Adrenal gland (tissue), 19 donors: ENCODE data around the gene PARVB. TPM values are rescaled to one million over a fixed set of nuclear protein-coding genes. Genes with fewer than 3 reads are reported as not detected.

ENCODE experiments used
- DNase-seq, 7 donors: peaks; one replicate each; pipeline ENCODE4 v3.0.0-alpha.2; 2019 to 2020
- H3K27ac ChIP-seq, 5 donors: fragments of 200-600 bp; sonication (generic) in 4 of 5; 1 replicate in 3 of 5; 2 replicates in 2 of 5; pipeline versions ENCODE4 v1.5.1 to v1.8.0; 2016 to 2020; ENCODE audit warnings: mild to moderate bottlenecking in 1 of 5
- H3K27me3 ChIP-seq: fragments of 200-600 bp; 2 replicates; pipeline ENCODE4 v1.8.0; 2021
- H3K36me3 ChIP-seq, 2 donors: fragments of 200-600 bp; replicated peaks in 1 of 2; 1 replicate in 1 of 2; 2 replicates in 1 of 2; pipeline versions ENCODE4 v1.5.1 to v1.8.0; 2018 to 2022
- H3K4me1 ChIP-seq, 2 donors: fragments of 200-600 bp; replicated peaks in 1 of 2; 1 replicate in 1 of 2; 2 replicates in 1 of 2; pipeline versions ENCODE4 v1.5.1 to v1.8.0; 2018 to 2021
- H3K4me3 ChIP-seq, 4 donors: fragments of 200-600 bp; sonication (generic) in 3 of 4; one replicate each; pipeline ENCODE4 v1.5.1; 2016 to 2018
- H3K9me3 ChIP-seq, 3 donors: fragments of 200-600 bp; sonication (generic) in 1 of 3; replicated peaks in 1 of 3; 1 replicate in 2 of 3; 2 replicates in 1 of 3; pipeline versions ENCODE4 v1.5.1 to v1.8.0; 2016 to 2021
- CTCF ChIP-seq, 6 experiments: fragments of 450-650 bp in 4 of 6; fragments of 200-600 bp in 2 of 6; sonication (generic) in 1 of 6; IDR thresholded peaks; 1 replicate in 5 of 6; 2 replicates in 1 of 6; pipeline versions ENCODE4 v1.5.1 to v1.8.0; 2016 to 2021; ENCODE audit warnings: antibody characterized with exemption in 6 of 6, mild to moderate bottlenecking in 2 of 6, moderate library complexity in 1 of 6
- POLR2A ChIP-seq, 2 donors: fragments of 450-650 bp; IDR thresholded peaks; one replicate each; pipeline ENCODE4 v1.6.1; 2017; ENCODE audit warnings: antibody characterized with exemption in 2 of 2, mild to moderate bottlenecking in 2 of 2, moderate library complexity in 1 of 2
- WGBS, 4 donors: extraction: QIAGEN DNeasy Blood & Tissue Kit in 2 of 4; methylation state at CpG; one replicate each; pipeline versions ENCODE4 v1.1.5 to v1.1.7; 2013 to 2017; 5-methylcytosine and 5-hydroxymethylcytosine counted together
- intact Hi-C, 2 donors: fragments of 100-400 bp; cut with DNase I; formaldehyde crosslinking; loops; one replicate each; pipeline versions ENCODE4 v1.14.1 to v1.15.0; 2022 to 2023
- long read RNA-seq, 10 donors: library from polyadenylated mRNA in 3 of 10; unstranded in 2 of 10; stranded (forward) in 1 of 10; transcript quantifications; one replicate each; pipeline ENCODE4 v2.0.0 and lab custom pipeline, GENCODE V29; 2021 to 2026
- polyA plus RNA-seq, 3 donors: library from polyadenylated mRNA; stranded (reverse); fragments of 200-250 nt in 2 of 3; fragments of 350-450 nt in 1 of 3; fragmentation: Illumina TruSeq in 1 of 3; extraction: RNeasy Lipid Tissue Mini Kit (QIAGEN cat#74804) in 1 of 3; gene quantifications; one replicate each; pipeline ENCODE4 v1.2.3, GENCODE V29; 2013 to 2014
- total RNA-seq, 9 donors: library from RNA; depleted of rRNA in 4 of 9; stranded (reverse); fragments of >200 nt in 4 of 9; fragments of 120-200 nt in 1 of 9; fragmentation: NEBNext Ultra II Directional in 1 of 9; extraction: Animal tissue kit (Norgen Biotek cat#: 25700) in 1 of 9; gene quantifications; one replicate each; pipeline versions ENCODE4 v1.1.0 to v1.2.4, GENCODE V29; 2013 to 2023
- donor health status: healthy with polysubstance abuse.
- donor health status: Bipolar disorder and iron deficiency.
- donor health status: DM: yes; HTN: yes; CAD: no.
- donor health status: DM: no; HTN: no; CAD: no.
- donor health status: DM: no; HTN: no; CAD: no.
- donor health status: DM: yes; HTN: yes; CAD: no.

Gene PARVB, protein sequence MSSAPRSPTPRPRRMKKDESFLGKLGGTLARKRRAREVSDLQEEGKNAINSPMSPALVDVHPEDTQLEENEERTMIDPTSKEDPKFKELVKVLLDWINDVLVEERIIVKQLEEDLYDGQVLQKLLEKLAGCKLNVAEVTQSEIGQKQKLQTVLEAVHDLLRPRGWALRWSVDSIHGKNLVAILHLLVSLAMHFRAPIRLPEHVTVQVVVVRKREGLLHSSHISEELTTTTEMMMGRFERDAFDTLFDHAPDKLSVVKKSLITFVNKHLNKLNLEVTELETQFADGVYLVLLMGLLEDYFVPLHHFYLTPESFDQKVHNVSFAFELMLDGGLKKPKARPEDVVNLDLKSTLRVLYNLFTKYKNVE
- total RNA-seq, result 10 to 100 TPM; 17.1 to 77.6 (median 55.4) TPM
- polyA plus RNA-seq, result 10 to 100 TPM; 16.9 to 42.5 (median 23.8) TPM
- long read RNA-seq, donor 1, full-length matches to known transcripts, result 9 of 14 reads
- long read RNA-seq, donor 1, partial matches to known transcripts, result 5 of 14 reads
- long read RNA-seq, donor 1, other reads (novel, unspliced or antisense), result 0 of 14 reads
- long read RNA-seq, donor 2, full-length matches to known transcripts, result 2 of 2 reads
- long read RNA-seq, donor 2, partial matches to known transcripts, result 0 of 2 reads
- long read RNA-seq, donor 2, other reads (novel, unspliced or antisense), result 0 of 2 reads
- long read RNA-seq, donor 3, full-length matches to known transcripts, result 4 of 9 reads
- long read RNA-seq, donor 3, partial matches to known transcripts, result 5 of 9 reads
- long read RNA-seq, donor 3, other reads (novel, unspliced or antisense), result 0 of 9 reads
- long read RNA-seq, donor 4, full-length matches to known transcripts, result 2 of 6 reads
- long read RNA-seq, donor 4, partial matches to known transcripts, result 1 of 6 reads
- long read RNA-seq, donor 4, other reads (novel, unspliced or antisense), result 3 of 6 reads
- long read RNA-seq, donor 5, full-length matches to known transcripts, result 28 of 36 reads
- long read RNA-seq, donor 5, partial matches to known transcripts, result 1 of 36 reads
- long read RNA-seq, donor 5, other reads (novel, unspliced or antisense), result 7 of 36 reads
- long read RNA-seq, donor 6, partial matches to known transcripts, result 0 of 1 reads
- long read RNA-seq, donor 6, other reads (novel, unspliced or antisense), result 1 of 1 reads
- long read RNA-seq, donor 7, full-length matches to known transcripts, result 4 of 4 reads
- long read RNA-seq, donor 7, partial matches to known transcripts, result 0 of 4 reads
- long read RNA-seq, donor 7, other reads (novel, unspliced or antisense), result 0 of 4 reads
- long read RNA-seq, donor 8, full-length matches to known transcripts, result 6 of 11 reads
- long read RNA-seq, donor 8, partial matches to known transcripts, result 5 of 11 reads
- long read RNA-seq, donor 8, other reads (novel, unspliced or antisense), result 0 of 11 reads
- long read RNA-seq, donor 9, full-length matches to known transcripts, result 3 of 3 reads
- long read RNA-seq, donor 9, partial matches to known transcripts, result 0 of 3 reads
- long read RNA-seq, donor 9, other reads (novel, unspliced or antisense), result 0 of 3 reads
- long read RNA-seq, donor 10, full-length matches to known transcripts, result 2 of 2 reads
- long read RNA-seq, donor 10, partial matches to known transcripts, result 0 of 2 reads
- long read RNA-seq, donor 10, other reads (novel, unspliced or antisense), result 0 of 2 reads

- Histone ChIP-seq H3K27me3 (no peaks in the 10 kb centered on the region), H3K36me3 (no peaks in the 10 kb centered on the region), H3K4me3 (peak within 1 kb of the TSS in 2 of 4 donors; percentile 37 to 91), H3K9me3 (no peaks in the 10 kb centered on the region), H3K27ac (peak within 1 kb of the TSS; percentile 69 to 96 (median 81)), H3K4me1 (peaks cover 10 to 21% of the 10 kb centered on the region in 2 donors)
- intact Hi-C loops, result loop anchor here in 1 of 2 donors (5.0 kb wide), 1 partner anchor 58 kb away; no protein-coding TSS in a partner anchor
- DNase-seq, result peak in 6 of 7 donors; percentile 46 to 61 (median 50)
- peak in 1 of 2 donors; percentile 46 for TF ChIP-seq POLR2A (IDR thresholded peaks at IDR 0.05)
- no peak for TF ChIP-seq CTCF (IDR thresholded peaks at IDR 0.05)
- 0 to 6% (median 3%) methylated on average over 7 to 82 of the region's 83 CpGs for WGBS, 4 donors
Observed at GRCh38 chr22:44024288-44024921, at the start of gene PARVB. Gene PARVB (plus strand): TSS chr22:44024302. CDS start chr22:44024340, 38 bp downstream.

- Histone ChIP-seq H3K4me3 (no peak overlapping the region), H3K27me3 (no peaks in the 10 kb centered on the region), H3K9me3 (no peaks in the 10 kb centered on the region), H3K4me1 (no peaks in the 10 kb centered on the region), H3K36me3 (peaks cover 0 to 84% of the 10 kb centered on the region in 2 donors), H3K27ac (no peak overlapping the region)
- intact Hi-C loops, result no loop called here
- WGBS, 4 donors, result 67 to 91% (median 76%) methylated on average over 1 to 4 of the region's 4 CpGs
- TF ChIP-seq POLR2A (IDR thresholded peaks at IDR 0.05), result no peak
- TF ChIP-seq CTCF (IDR thresholded peaks at IDR 0.05), result no peak
- no peak for DNase-seq
Observed at GRCh38 chr22:43975041-43975440, 49.1 kb upstream of the PARVB start.

DNA sequence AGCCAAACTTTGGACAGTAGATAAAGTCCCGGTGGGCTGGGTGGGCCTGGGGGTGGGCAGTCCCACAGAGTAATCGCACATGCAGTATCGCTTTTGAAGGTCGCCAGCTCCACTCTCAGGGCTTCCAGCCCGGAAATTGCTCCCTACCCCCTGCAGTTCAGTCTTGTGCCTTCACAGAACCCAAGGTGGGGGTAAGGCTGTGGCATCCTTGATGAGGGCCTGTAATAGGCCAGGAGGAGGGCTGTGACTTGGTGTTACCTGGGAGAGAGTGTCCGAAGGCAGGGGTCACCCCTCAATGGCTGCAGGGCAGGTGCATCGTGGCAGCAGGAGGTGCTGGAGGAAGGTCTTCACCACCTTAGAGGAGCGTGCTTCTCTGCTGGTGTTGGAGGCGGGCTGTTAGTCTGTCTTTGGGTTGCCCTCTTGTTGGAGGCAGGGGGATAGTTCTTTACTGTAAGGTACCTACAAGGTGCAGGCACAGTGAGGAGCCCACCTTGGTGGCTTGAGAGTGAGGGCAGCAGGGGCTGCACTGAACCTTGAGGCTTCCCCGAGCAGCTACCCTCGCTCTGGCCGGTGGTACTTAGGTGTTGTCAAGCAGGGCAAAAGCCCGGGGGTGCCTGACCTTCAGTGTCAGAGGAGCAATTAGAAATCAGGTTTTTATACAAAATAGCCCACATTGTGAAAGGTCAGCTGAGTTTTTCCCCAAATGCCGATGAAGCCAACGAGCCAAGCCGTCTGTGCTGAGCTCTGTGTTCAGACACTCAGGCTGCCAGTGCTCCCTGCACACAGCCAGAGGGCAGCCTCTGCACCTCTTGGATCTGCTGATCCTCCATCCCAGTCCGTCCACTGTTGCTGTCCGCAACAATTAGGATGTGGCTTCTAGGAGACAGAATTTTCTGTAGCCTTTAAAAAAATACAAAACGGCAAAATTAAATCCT is 47.0 kb upstream of the PARVB start:
- no peaks in the 10 kb centered on the region for H3K9me3 ChIP-seq
- peaks cover 0 to 92% of the 10 kb centered on the region in 2 donors for H3K36me3 ChIP-seq
- H3K27me3 ChIP-seq, result no peaks in the 10 kb centered on the region
- no peak overlapping the region for H3K27ac ChIP-seq
- intact Hi-C loops, result no loop called here
- 85 to 91% (median 87%) methylated on average over 13 to 19 of the region's 19 CpGs for WGBS, 4 donors
- no peaks in the 10 kb centered on the region for H3K4me1 ChIP-seq
- TF ChIP-seq CTCF (IDR thresholded peaks at IDR 0.05) (no peak), POLR2A (IDR thresholded peaks at IDR 0.05) (no peak)
- no peak for DNase-seq
- no peak overlapping the region for H3K4me3 ChIP-seq
